Cardiac fibroblast (primary cell): ENCODE results near the gene MAGEB6.
A peak's percentile ranks its signal among the peaks of the same experiment; 100 is the strongest.
"Not testable (repeated sequence)": the region's sequence is repeated elsewhere in the genome, so short reads cannot be mapped to it uniquely, and the experiment has no call there.

Experiments
- DNase-seq, 2 donors: peaks; one replicate each; pipeline versions ENCODE4 v3.0.0 to v3.0.0-alpha.2; 2010; ENCODE audit warnings: low read depth in 2 of 2
- H3K4me3 ChIP-seq, 2 donors: replicated peaks in 1 of 2; 1 replicate in 1 of 2; 2 replicates in 1 of 2; pipeline ENCODE4 v1.5.1; 2011; ENCODE audit warnings: low read depth in 2 of 2, low read length in 2 of 2, mild to moderate bottlenecking in 2 of 2, moderate library complexity in 1 of 2
- TF ChIP-seq, protein P1 (sequence below): IDR thresholded peaks from one replicate; pipeline ENCODE4 v1.5.1; 2011; ENCODE audit warnings: low read depth, mild to moderate bottlenecking, low read length, inconsistent platforms

MAGEB6 gene, protein sequence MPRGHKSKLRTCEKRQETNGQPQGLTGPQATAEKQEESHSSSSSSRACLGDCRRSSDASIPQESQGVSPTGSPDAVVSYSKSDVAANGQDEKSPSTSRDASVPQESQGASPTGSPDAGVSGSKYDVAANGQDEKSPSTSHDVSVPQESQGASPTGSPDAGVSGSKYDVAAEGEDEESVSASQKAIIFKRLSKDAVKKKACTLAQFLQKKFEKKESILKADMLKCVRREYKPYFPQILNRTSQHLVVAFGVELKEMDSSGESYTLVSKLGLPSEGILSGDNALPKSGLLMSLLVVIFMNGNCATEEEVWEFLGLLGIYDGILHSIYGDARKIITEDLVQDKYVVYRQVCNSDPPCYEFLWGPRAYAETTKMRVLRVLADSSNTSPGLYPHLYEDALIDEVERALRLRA

DNA sequence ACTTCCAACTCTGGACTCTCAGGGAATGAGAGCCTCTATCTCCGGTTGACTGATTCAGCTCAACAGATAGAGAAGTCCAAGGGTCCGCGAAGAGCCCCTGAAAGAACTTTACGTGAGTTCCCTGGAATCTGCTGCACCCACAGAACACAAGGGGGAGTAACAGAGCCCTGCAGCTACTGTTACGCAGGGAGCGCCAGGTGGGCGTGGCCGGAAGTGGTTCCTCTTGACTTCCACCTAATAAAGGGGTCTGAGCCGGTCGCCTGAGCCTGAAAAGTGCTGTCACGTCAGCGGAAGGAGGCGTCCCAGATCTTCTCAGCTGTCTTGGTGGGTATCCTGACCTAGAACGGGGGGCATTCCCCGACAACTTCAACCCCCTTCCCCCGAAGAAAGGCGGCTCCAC lies at the start of gene MAGEB6:
Gene MAGEB6, plus strand, starts transcription at position 237 of the 400 bp plus-strand sequence. CDS start 1,407 bp downstream, outside the sequence.
- DNase-seq, result no peak
- TF ChIP-seq, protein P1, sequence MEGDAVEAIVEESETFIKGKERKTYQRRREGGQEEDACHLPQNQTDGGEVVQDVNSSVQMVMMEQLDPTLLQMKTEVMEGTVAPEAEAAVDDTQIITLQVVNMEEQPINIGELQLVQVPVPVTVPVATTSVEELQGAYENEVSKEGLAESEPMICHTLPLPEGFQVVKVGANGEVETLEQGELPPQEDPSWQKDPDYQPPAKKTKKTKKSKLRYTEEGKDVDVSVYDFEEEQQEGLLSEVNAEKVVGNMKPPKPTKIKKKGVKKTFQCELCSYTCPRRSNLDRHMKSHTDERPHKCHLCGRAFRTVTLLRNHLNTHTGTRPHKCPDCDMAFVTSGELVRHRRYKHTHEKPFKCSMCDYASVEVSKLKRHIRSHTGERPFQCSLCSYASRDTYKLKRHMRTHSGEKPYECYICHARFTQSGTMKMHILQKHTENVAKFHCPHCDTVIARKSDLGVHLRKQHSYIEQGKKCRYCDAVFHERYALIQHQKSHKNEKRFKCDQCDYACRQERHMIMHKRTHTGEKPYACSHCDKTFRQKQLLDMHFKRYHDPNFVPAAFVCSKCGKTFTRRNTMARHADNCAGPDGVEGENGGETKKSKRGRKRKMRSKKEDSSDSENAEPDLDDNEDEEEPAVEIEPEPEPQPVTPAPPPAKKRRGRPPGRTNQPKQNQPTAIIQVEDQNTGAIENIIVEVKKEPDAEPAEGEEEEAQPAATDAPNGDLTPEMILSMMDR, result no peak
- H3K4me3 ChIP-seq, result no peak within 1 kb of the TSS

DNA sequence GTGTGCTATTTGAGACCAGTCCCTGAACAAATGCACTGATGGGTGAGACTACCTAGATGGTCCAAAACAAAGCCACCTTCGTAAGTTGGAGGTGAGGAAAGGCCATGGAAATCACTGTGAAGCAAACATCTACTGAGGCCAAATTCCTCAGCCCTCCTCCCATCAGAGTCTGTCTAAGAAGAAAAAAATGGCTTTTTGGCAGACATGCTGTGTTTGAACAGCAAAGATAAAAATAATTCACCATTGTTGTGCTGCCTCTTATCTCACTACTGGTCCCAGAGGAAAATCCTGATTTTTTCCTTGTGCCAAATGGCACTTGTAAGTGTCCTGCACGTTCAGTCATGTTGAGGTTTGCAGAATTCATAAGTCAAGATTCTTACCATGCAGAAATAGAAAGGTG lies 46.2 kb upstream of the MAGEB6 start:
- DNase-seq, result peak in 1 of 2 donors; percentile 11
- TF ChIP-seq, protein P1, result no peak
- H3K4me3 ChIP-seq, result no peak overlapping the region

DNA sequence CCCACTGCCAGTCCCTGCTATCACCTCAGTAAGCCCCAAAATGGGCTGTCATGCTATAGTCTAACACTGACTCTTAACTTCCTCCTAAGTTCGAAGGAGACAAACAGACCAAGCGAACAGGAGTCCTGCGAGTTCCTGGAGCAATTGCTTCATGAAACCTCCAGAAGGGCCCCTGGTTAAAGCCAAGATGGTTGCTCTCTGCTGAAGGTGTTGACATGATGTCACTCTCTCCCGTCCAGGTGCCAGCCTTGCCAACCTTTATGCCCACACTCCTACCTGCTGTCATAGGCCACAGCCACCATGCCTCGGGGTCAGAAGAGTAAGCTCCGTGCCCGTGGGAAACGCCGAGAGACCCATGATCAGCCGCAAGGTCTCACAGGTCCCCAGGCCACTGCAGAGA lies 31.9 kb upstream of the MAGEB6 start, which contains the start of gene MAGEB6B:
Gene MAGEB6B, plus strand, starts transcription at position 301 of the 400 bp plus-strand sequence. Its CDS starts 0 bp downstream, at position 301.
- DNase-seq, result no peak
- TF ChIP-seq, protein P1, result no peak
- no peak within 1 kb of the TSS for H3K4me3 ChIP-seq

DNA sequence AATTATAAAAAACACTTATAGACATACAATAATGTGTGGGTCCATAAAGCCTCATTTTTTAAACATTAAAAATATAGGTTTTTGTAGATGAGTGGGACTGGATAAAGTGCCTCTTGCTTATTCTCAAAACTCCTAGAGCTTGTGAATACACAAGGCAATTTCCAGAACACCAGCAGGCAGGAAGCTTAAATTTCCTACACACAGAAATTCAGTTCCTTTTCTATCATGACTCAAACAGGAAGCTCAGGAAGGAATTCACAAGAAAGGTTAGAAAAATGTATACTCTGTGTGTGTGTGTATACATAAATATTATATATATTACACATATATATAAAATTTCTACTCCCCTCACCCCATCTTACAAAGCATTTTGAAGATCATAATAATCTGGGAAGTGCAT lies 11.3 kb downstream of the MAGEB6 start:
- peak in 1 of 2 donors; percentile 1 for DNase-seq
- TF ChIP-seq, protein P1, result no peak
- H3K4me3 ChIP-seq, result no peak overlapping the region

DNA sequence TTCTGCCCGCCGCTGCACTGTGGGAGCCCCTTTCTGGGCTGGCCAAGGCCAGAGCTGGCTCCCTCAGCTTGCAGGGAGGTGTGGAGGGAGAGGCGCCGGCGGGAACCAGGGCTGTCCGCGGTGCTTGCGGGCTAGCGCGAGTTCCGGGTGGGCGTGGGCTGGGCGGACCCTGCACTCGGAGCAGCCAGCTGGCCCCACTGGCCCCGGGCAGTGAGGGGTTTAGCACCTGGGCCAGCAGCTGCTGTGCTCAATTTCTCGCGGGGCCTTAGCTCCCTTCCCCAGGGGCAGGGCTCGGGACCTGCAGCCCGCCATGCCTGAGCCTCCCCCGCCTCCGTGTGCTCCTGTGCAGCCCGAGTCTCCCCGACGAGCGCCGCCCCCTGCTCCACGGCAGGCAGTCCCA lies 12.5 kb downstream of the MAGEB6 start:
- not testable (repeated sequence) for DNase-seq, H3K4me3 ChIP-seq

DNA sequence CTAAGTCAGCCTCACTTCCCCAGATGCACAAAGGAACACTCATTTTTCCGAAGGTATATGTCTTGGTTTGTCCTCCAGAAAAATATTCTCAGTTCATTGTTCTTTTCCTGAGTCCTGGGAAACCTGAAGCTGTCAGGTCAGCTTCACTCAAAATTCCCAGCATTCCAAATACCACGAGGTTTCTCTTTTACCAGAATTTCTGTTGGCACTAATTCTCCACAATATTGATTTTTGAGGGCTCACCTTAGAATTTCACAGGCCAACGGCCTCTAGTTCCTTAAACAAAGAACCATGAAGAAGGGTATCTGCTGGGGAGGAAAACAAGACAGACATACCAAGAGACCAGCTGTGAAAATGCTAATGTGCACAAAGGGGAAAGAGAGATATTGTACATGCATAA lies 15.8 kb downstream of the MAGEB6 start:
- DNase-seq, result no peak
- TF ChIP-seq, protein P1, result no peak
- no peak overlapping the region for H3K4me3 ChIP-seq

DNA sequence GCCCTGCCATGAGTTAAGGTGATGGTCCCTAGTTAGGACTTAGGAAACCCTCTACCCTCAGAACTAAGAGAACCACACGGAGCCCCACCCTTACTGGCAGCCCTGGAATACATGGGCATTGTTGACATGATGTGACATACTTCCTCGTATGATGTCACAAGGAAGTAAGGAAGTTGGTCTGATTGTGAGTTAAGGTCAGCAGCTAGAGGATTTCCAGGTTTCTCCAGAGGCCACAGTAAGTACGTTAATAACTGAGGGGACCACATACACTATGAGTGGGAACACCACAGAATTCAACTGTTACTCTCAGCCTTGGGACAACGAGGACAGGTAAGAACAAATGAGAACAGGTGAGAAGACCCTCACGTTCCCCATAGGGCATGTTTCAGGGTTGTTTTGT lies 23.6 kb downstream of the MAGEB6 start, which contains the start of gene MAGEB5:
Gene MAGEB5, plus strand, starts transcription at position 301 of the 400 bp plus-strand sequence. CDS start 1,133 bp downstream, outside the sequence.
- TF ChIP-seq, protein P1, result no peak
- no peak within 1 kb of the TSS for H3K4me3 ChIP-seq
- no peak for DNase-seq
